GM19043 (cell line): ENCODE measurements around the gene MCM8.
A peak's percentile ranks its signal among the peaks of the same experiment; 100 is the strongest.

Source experiments
- ATAC-seq: cut with Tn5 transposase; IDR thresholded peaks from one replicate; pipeline ENCODE4 v1.9.1; 2021; ENCODE audit warnings: low read depth; ENCODE audit not compliant: unreplicated experiment

Gene MCM8

DNA sequence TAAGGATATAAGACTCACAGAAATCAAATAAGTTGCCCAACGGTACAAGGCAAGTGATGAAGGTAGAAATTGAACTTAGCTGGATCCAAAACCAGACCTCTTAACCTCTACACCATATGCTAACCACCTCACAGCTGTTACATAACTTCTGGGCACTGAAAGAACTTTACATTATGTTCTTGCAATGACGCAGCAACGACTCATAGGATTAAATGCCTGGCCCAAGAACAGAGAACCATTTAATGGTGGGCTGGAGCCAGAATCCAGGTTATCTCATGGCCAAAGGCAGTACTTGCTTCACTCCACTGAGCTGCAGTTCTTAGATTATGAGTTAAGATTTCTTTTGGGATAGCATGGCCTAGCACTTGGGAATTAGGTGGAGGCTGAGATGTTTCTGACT, 4.5 kb upstream of the MCM8 start:
- no peak for ATAC-seq

DNA sequence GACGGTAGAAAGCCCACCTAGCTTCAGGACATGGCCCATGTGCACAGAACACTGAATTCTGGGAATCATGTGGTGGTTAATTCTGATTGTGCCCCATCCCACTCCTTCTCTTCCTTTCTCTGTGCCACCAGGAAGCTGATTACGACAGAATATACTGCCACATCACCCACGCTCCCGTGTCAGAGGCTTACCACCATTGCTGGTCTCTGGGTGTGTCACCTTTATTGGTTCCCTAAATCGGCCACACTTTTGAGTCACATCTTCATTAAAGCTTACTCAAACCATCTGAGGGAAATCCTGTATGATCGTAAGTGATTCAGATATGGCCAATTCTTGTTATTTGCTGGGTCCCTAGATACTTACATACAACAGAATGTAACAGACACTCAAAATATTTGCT, 3.2 kb upstream of the MCM8 start:
- ATAC-seq = no peak

DNA sequence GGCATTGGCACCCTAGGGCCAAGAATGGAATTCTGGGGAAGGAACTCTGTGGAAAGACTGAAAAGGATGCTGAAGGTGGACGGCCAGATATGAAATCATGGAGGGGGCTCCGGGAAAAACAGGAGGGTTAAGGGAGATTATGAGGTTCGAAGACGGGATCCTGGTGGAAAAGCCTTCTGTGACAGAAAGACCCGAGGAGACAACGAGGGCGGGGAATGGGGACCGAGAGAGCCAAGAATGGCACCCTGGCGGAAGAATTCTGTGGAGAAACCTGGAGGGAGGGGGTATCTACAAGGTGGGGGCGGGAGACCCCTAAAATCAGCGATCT, 545 bp upstream of the MCM8 start:
- ATAC-seq = no peak

DNA sequence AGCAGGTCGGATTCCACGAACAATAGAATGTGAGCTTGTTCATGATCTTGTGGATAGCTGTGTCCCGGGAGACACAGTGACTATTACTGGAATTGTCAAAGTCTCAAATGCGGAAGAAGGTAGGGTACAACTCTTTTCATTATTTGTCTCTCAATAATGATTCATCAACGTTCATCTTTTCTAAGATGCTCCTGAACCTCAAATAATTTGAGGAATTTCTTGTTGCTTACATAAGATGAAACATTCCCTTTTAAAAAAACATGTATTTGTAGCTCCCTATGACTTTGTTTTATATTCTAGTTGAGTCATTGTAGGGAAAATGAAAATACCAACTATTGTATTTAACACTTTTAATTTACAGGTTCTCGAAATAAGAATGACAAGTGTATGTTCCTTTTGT, 17.0 kb downstream of the MCM8 start:
- ATAC-seq = no peak

DNA sequence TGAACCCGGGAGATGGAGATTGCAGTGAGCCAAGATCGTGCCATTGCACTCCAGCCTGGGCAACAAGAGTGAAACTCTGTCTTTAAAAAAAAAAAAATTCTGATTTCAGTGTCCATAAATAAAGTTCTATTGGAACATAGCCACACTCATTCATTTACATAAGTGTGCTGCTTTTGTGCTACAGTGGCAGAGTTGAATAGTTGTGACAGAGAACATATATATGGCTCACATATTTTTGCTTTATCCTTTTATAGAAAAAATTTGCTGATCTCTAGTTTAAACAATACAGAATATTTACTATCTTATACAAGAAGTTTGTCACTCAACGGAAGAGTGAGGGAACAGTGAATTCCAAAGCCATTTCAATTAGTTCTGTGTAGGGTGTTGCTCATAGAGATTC, 18.0 kb downstream of the MCM8 start:
- ATAC-seq = no peak

DNA sequence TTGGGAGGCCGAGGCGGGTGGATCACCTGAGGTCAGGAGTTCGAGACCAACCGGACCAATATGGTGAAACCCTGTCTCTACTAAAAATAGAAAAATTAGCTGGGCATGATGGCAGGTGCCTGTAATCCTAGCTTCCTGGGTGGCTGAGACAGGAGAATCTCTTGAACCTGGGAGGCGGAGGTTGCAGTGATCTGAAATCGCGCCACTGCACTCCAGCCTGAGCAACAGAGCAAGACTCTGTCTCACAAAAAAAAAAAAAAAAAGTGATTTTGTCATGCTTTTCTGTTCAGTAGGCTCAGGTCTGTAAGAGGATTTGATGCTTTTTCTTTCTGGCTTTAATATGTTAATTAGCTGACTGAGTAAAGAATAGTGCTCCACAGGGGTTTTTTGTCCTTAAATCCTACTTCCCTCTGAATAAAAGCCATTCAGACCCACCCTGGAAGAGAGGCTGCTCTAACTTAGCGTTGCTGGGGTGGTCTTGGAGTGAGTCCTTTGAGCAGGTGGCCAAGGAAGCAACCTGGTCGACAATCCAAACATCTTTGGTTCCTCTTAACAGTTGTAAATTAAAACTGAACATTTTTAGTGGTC, 19.0 kb downstream of the MCM8 start:
- no peak for ATAC-seq

DNA sequence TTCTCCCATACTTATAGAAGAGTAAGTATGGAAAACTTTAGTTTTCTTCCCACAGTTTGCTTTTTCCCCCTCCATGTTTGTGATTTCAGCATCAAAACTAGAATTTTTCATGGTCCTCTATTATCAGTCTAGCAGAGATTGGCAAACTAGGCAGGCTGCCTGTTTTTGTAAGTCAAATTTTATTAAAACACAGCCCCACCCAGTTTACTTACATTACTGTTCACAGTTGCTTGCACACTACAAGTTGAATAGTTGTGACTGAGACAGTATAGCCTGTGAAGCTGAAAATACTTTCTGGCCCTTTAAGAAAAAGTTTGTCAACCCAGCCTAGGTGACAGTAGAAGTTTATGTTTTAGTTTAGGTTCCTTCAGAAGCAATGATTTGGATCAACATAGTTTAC, 19.5 kb downstream of the MCM8 start:
- no peak for ATAC-seq

DNA sequence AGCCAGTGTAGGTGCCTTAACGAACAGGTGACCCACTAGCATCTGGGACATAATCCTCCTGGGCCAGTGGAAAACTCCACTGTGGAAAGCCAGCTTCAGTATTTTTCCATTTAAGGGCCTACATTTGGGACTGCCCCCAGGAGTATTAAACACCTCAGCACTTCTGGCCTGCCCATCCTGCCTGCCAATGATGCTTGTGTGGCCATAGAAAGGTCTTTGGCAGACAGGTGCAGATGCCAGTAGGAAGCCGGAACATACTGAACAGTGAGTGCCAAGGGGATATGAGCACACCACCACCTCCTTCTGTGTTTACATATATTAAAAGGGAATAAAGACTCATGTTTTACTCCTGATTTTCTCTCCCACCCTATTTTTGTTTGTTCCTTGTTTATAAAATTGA, 19.9 kb downstream of the MCM8 start:
- ATAC-seq = no peak

DNA sequence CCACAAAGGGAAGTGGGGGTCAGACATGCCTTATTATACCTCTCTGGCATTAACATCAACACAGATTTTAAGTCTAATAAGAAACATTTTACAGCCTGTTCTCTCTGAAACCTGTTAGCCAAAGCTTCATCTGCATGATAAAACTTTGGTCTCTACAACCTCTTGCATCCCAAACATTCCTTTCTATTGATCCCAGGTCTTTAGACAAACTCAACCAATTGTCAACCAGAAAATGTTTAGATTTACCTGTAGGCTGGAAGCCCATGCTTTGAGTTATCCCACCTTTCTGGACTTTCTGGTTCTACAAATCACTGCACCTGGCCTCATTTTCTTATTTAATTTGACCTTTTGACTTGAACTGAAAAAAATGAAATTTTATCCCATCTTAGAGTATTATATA, 20.8 kb downstream of the MCM8 start:
- ATAC-seq = no peak

DNA sequence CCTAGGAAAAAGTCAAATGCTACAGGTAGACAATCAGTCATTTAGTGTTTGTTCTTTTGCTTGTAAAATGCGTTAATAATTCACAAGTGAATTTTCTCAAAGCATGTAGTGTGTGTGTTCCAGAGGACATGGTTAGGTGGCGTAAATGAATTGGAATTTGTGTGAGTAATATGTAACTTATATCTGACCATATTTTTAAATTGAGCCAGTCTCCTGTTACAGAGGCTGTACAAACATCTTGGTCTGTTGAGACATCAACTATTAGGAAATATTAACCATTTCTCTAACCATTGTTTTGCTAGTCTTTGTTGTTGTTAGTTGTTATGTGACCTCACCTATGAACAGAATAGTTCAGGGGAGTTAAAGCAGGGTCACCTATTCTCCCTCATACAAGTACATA, 22.7 kb downstream of the MCM8 start:
- ATAC-seq = no peak

DNA sequence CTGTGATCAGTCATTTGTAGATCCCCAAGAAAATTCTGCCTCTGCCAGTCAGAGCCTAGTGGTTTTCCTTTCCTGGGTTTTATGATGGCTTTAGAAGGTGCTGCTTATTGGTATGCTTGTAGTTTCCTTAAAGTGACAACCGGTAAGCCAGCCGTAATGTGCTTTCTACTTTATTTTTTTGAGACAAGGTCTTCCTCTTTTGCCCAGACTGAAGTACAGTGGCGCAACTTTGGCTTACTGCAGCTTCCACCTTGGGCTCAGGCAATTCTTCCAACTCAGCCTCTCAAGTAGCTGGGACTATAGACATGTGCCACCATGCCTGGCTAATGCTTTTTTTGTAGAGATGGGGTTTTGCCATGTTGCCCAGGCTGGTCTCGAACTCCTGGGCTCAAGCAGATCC, 23.5 kb downstream of the MCM8 start:
- no peak for ATAC-seq

DNA sequence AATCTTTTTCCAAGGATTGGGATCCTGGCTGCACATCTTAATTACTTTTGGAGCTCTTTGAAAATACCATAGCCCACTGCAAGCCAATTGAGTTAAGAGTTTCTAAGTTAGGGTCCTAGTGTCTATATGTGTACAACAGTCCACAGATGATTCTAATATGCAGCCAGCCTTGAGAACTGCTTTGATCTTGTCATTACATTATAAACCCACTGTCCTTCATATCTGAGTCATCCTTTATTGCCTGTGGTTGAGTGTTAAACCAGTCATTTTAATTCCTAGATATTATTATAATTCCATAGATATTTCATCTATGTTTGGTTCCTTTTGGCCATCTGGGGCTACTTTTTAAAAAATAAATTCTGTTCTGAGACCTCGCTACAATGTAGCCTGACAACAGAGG, 24.1 kb downstream of the MCM8 start:
- no peak for ATAC-seq

DNA sequence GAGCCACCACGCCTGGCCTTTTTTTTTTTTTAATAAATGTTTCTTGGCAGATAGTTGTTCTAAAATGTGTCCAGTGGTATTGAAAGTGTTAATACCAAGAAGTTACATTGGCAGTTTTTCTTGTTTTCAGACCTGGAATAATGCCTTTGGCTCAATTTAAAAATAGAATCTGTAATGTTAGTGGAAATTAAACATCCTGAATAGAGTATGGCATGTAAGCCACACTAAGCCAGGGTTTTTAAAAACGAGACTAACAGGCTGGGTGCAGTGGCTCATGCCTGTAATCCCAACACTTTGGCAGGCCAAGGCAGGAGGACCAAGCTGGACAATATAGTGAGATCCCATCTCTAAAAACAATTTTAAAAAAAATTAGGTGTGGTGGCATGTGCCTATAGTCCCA, 25.3 kb downstream of the MCM8 start:
- ATAC-seq = no peak

DNA sequence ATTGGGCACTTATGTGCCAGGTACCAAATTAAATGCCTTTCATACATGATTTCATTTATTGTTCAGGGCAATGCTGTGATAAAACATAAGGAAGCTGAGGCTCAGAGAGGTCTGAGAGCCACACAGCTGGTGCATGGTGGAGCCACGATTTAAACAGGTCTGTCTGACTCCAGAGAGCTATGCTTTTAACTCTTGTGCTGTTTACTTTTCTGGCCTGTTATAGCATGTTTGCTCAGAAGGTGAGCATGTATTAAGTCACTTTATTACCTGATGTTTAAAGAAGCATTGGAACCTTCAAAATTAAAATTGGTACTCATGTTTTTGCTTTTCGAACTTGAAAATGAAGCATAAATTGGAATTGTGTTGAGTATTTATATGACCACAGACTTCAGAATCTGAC, 26.8 kb downstream of the MCM8 start:
- no peak for ATAC-seq

DNA sequence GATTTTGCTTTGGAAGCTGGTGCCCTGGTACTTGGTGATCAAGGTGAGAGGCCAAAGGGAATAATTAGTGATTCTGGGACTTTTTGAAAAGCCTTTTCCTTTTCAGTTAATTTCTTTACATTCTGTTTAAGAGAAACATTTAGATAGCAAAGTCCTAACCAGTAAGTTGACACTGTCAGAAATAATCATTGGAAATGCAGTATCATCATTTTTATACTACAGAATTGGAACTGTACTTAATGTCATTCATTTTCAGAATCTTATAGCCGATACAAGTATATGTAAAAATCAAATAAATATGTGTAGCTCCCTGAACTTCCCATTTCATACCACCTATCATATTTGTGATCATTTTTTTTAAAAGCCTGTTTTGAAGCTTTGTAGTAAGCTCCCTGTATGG, 27.5 kb downstream of the MCM8 start:
- no peak for ATAC-seq

DNA sequence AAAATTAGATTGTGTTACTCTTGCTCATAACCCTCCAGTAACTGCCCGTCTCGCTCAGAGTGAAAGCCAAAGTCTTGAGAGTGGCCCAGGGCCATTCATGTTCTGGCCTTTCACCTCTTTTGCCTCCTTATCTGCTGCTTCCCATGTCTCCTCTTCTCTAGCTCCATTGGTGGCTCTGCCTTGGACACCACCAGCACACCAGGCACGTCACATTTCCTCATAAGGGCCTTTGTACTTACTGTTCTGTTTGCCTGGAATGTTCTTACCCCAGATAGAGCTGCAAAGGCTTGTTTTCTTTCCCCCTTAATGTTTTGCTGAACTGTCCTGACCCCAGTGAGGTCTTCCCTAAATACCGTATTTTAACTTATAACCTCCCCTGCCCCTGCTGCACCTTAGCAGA, 29.3 kb downstream of the MCM8 start:
- ATAC-seq = no peak

DNA sequence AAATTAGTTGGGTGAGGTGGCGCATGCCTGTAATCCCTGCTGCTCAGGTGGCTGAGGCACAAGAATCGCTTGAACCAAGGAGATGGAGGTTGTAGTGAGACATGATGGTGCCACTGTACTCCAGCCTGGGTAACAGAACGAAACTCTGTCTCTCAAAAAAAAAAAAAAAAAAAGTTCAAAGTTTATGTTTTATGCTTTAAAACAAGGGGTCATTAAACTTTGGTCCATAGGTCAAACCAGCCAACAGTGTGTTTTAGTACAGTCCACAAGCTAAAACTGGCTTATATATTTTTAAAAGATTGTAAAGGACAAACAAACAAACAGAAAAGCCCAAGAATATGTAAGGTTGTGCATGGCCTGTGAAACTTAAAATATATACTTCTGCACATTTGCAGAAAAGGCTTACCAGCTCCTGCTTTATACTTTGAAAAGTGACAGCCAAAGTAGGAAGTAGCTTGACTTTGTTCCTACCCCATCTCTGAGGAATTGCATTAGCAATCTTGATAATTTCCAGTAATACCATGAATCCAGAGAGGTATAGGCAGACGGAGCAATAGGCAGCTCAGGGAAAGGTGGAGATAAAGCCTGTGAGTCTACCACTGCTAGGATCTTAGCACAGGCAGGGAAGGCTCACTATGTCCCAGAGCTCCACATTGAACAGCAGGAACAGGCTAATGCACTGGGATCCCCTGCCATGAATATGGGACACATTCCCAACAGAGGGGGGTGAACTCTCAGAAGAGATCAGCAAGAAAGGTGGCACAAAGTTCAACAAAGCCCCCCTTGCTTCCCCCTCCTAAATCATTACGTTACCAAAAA, 30.5 kb downstream of the MCM8 start:
- ATAC-seq = no peak

DNA sequence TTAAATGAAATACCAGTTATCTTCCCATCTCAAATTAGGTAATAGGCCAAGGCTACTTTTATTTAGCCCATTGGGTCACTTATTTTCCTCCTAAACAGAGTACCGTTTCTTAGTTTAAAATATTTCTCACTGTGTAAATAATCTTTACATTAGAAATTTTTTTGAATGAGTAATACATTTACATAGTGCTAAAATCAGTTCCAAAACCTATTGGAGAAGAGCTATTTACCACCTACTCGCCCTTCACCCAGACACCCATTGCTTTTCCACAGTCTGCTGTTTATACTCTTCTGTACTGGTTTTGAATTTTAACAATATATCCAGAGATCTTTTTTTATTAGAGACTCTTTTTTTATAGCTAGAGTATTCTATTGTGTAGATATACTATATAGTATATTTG, 36.9 kb downstream of the MCM8 start:
- ATAC-seq = no peak

DNA sequence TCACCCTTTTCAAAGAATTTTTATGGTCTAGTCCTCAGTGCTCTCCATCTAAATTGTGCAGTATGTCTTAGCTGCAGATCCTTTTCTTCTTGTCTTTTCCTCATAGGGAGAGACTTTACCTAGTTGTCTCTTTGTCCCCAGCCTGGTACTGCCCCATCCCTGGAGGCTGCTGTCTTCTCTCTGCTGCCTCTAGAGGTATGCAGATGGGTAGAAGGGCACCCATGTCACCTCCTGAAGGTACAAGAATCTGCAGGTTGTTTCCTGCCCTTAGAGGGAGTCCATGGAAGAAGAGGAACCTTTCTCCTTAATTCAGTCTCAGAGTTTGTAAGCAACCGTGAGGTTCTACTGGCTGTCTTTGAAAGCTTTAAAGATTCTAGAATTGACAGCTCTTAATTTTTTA, 39.1 kb downstream of the MCM8 start:
- ATAC-seq = no peak

DNA sequence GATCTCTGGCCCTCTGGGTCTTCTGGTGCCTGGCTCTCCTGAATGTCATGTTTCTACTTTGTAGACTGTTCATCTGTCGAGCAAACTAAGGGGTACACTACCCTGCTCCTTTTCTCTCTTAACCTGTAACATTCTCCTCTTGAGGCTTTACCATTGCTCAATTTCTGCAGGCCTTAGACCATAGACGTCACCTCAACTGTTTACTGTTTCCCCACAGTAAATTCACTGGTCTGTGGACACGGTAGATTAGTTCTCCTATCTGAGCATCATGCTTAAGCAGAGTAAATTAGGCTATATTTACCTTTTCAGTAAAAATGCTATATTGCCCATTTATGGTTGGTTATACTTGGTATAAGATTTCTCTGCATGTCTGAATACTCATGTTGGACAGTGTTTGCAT, 40.5 kb downstream of the MCM8 start:
- ATAC-seq = no peak

DNA sequence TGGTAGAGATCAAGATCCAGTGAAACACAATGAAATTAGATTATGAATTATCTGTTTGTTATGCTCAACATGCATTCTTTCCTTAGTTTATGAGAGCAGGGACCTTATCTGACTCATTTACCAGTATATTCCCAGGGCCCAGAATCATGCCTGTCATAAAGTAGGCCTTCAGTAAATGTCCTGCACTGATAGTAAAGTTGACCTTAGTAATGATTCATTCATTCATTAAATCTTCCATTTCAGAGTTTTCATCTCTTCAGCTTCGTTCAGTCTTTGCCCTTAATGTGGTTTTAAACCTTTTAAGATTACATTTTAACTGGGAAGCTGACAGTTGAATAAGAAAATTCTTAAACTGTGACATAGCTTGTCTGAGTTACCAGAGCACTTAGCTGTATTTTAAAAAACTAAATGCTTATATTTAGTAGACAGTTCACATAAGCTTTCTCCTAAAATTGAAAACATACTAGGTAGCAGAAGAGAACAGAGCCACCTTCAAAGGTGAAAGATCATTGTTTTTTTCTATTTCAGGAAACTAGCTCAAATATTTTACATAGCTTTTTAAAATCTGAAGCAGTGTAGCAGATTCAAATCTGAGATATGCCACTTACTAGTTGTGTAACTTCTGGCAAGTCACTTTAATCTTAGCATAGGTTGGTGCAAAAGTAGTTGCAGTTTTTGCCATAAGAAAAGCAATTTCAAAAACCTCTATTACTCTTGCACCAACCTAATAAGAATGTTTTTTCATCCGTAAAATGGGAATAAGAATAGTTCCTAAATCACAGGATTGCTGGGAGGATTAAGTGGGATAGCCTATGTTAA, 41.4 kb downstream of the MCM8 start:
- ATAC-seq = no peak

DNA sequence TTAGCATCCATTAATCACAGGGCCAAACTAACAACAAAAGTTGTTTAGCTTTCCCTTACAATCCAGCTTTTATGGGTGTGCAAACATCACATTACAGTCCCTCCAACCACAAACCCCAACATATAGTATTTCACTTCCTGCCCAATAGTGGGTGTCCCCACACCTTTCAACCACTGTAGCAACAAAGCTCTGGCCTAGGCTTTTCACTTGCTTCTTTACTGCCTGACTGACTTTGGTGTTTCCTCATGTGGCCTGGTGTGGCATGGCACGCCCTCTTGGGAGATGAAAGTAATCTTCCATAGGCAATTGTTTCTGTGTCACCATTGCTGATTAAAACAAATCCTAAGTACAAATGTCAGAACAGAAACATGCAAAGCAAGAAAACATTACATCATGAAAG, 46.3 kb downstream of the MCM8 start:
- ATAC-seq = peak; percentile 92
